NK-92 (cell line): ENCODE results near the gene LIG1.
"Not testable (repeated sequence)": the region's sequence is repeated elsewhere in the genome, so short reads cannot be mapped to it uniquely, and the experiment has no call there.

ENCODE experiments used
- DNase-seq: peaks from one replicate; lab custom pipeline; 2025; ENCODE audit not compliant: unreplicated experiment; lab: John Stamatoyannopoulos, UW

LIG1 gene

DNA sequence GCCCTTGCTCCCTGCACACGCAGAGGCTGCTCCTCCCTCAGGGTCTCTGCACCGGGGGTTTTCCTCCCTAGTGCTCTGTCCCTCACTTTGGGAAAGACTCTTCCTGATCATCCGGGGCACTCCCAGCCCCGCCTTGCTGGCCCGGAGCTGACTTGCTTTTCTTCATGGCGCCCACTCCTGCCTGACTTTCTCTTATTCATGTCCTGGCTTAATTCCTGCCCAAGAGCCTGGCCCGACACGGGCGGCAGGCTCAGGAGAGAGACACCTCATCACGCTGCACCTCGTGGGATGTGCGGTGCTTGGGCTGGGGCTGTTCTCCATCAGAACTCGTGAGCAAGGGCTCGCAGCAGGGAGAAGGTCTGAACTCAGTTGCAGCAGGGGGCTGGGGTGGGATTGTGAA is 47.7 kb downstream of the LIG1 start:
- DNase-seq: no peak

DNA sequence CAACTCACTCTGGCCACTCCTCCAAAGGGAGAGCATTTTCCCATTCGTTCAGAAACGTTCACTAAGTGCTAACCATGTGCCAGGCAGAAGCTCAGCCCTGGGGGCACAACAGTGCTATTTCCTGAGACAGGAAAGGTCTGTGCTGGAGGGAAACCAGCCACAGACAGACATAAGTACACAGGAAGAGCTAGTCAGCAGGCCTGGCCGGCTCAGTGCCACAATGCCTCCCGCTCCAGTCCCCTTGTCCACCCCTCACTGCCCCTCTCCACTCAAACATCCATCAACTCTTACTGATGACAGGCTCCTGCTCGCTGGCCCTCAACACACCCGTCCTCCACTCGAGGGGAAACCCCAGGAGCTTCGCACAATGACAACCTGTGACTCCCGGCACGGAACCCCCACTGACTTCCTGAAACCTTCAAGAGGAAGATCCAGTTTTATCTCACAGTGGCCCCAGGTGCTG is 48.2 kb downstream of the LIG1 start:
- DNase-seq: no peak

DNA sequence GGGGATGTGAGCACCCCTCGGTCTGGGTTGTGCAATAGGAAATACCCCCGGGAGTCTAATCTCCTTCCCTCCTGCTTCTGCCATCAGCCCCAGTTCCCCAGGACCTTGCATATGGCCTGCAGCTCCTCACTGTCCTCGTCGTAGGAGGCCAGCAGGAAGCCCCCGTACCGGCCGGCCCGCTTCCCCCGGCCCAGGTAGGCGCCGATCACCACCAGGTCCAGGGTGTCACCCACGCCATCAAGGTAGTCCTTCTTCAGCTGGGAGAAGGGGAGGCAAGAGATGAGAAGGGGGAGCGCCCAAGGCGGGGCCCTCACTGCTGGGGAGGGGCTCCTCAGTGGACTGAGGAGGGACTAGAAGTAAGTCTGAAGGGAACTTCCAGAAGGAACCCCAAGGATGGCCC is 49.1 kb downstream of the LIG1 start:
- no peak for DNase-seq

DNA sequence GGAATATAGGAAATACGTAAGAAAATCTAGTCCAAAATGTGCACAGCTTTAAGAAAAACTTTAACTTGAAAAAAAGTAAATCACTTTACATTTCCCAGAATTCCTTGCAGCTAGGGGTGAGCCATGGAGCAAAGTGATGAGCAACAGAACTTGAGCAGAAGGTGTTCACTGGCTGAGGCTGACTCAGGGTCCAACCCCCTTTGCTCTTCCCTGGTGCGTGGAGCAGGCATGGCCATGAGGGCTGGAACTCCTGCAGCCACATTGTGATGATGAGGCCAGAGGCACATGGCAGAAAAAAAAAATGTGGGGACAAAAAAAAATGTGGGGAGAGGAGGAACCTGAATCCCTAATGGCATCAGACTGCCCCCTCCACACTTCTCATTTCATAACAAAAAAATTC is 49.6 kb downstream of the LIG1 start:
- no peak for DNase-seq

DNA sequence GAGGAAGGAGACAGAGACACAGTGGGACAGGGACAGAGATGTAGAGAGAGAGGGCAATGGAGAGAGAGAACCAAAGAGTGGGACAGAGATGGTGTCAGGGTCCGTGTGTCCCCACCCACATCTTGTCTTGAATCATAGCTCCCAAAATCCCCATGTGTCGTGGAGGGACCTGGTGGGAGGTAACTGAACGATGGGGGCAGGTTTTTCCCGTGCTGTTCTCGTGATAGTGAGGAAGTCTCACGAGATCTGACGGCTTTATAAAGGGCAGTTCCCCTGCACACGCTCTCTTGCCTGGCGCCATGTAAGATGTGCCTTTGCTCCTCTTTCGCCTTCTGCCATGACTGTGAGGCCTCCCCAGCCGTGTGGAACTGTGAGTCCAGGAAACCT is 52.0 kb downstream of the LIG1 start:
- no peak for DNase-seq

DNA sequence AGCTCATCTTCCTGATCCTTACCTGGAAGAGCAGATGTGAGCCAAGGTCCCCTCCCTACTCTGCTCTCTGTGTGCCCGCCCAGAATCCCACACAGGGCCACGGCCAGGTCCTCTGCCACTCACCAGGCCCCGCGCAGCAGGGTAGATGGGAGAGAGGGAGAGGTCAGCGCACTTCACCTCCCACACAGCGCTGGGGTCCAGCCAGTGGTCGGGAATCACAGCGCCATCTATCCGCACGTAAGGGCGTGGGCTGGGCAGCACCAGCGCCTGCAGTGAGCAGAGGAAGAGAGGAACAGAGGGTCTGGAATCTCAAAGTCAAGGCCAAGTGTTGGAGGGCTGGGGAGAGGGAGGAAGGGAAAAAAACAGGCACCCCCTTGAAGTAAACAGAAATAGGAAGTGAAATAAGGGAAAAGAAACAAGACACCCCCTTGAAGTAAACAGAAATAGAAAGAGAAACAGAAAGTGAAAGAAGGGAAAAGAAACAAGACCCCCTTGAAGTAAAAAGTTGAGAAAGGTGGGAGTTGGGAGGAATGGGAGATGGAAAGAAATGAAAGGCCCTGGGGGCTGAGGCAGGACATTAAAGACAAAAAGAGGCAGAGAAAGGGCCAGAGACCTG is 52.5 kb downstream of the LIG1 start:
- no peak for DNase-seq

DNA sequence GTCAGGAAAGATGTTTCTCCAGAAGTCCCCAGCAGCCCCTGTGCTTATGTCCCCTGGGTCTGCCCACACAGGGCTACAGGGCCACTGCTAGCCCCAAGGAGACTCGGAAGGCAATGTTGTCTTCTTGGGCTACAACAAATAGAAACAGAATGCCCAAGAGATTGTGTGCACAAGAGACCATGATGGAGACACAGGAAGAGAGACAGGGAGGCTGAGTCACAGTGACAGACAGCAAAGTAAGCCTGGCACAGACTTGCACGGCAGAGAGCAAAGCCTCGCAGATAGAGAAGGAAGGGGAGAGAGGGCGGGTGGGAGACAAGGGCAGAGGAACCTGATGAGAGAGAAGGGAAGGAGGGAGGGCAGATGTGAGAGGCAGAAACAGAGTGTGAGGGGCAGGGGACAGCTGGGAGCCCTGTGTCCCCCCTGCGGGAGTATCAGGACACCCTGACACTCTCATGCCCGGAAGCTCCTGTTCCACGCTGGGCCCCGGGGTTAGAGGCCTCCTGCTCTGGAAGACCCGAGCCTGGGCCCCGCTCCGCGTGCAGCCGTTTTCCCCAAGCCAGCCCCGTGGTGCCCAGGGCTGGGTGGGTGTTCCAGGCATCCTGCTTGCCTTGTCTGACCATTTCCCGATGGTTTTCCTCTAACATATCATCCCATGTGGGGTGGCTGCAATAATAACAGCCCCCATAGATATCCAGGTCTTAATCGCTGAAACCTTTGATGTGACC is 56.8 kb downstream of the LIG1 start:
- no peak for DNase-seq

DNA sequence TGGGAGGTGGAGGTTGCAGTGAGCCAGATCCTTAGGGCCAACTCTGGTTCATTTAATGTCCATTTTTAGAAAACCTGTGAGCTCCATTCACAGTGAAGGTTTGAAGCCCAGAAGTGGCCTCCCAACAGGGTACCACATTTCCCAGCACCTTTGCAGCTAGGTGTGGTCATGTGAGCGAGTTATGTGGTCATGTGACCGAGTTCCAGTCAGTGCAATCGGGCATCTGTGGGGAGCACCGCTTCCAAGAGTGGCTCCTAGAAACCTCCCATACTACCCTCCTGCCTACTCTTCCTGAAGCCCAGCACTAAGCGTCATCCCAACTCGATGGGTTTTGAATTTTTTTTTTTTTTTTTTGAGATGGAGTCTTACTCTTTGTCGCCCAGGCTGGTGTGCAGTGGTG is 58.9 kb downstream of the LIG1 start:
- no peak for DNase-seq

DNA sequence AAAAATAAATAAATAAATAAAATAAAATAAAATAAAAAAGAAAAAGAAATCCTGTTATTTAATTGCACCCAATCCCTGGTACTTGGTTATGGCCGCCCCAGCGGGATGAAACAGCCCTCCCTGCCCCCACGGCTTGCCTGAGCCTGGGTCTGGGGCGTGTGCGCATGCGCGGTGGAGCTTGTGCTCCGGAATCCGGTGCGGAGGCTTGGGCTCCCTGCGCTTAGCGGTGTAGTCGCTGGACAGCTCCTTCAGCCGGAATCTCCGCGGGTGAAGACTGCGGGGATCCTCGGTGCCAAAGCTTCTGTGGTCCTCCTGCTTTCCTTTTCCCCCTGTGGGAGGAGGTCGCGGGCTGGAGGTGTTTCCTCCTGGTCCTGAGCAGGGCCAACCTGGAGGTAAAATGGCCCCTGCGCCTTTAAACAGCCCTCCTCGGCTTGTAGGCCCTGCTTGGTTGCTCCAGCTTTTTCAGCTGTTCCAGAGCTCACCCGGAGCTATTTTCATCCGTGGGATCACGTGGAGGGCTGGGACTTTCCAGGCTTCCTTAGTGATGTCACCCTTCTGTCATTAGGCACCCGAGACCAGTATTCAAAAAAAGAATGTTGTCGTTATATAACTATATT is 59.7 kb downstream of the LIG1 start, which contains the start of gene PLA2G4C:
TSS of gene PLA2G4C (minus strand) at position 468 of the 617 bp plus-strand sequence. CDS start 4,288 bp downstream, outside the sequence.
- no peak for DNase-seq

DNA sequence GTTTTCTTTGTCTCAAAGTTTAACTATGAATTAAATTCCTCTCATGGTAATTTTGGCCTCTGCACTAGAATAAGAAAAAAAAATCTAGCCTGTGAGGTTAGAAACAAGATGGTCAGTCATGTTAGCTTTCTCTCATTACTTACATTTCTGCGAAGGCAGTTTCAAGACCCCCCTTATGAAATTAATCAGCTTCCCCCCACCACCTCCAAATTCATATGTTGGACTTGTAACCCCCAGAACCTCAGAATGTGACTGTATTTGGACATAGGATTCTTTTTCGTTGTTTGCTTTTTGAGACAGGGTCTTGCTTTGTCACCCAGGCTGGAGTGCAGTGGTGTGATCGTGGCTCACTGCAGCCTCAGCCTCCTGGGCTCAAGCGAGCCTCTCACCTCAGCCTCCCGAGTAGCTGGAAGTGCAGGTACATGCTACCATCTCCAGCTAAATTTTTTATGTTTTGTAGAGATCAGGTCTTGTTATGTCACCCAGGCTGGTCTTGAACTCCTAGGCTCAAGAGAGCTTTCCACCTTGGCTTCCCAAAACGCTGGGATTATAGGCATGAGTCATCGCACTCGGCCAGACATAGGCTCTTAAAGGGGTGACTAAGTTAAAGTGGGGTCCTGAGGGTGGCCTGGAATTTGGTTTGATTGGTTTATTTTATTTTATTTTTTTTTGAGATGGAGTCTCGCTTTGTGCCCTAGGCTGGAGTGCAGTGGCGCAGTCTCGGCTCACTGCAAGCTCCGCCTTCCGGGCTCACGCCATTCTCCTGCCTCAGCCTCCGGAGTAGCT is 61.0 kb downstream of the LIG1 start:
- no peak for DNase-seq

DNA sequence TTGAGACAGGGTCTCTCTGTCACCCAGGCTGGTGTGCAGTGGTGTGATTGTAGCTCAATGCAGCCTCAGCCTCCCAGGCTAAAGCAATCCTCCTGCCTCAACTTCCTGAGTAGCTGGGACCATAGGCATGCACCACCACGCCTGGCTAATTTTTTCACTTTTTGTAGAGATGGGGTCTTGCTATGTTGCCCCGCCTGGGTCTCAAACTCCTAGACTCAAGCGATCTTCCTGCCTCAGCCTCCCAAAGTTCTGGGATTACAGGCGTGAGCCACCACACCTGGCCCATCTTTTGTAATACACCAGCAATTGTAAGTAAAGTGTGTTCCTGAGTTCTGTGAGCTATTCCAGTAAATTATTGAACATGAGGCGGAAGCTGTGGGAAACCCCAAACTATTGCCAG is 66.2 kb downstream of the LIG1 start:
- DNase-seq: no peak

DNA sequence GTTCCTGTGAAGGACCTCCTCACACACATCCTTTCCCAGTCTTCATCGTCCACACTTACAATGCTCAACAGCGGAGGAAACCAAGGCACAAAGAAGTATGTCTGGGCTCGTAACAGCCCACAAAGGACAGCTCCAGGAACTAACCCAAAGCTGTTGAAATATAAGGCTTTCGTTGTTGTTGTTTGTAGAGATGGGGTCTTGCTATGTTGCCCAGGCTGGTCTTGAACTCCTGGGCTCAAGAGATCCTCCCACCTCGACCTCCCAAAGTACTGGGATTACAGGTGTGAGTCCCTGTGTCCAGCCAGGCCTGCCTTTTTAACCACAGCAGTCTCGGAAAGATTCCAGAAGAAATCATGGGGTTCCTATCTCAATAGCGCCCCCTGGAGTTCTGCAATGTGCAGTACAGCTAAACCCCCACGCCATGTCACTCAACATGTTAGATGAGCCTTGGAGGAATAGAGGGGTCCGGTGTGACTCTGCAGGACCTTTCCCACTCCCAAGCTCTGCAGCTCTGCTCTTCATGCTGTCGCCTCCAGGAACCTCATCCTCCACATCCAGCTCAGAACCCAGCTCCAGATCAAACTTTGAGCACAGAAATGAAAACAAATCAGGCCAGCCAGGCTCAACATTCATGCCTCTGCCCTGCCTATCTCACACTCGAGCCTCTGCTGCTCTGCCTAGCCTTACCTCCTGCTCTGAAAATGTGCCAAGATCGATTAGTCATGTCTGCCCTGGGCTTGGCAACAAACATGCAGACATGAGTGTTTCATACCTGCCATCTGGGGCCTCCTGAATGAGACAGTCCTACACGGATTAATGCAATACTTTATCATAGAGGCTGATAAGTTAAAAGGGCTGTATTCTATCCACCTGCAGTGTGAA is 67.0 kb downstream of the LIG1 start:
- no peak for DNase-seq

DNA sequence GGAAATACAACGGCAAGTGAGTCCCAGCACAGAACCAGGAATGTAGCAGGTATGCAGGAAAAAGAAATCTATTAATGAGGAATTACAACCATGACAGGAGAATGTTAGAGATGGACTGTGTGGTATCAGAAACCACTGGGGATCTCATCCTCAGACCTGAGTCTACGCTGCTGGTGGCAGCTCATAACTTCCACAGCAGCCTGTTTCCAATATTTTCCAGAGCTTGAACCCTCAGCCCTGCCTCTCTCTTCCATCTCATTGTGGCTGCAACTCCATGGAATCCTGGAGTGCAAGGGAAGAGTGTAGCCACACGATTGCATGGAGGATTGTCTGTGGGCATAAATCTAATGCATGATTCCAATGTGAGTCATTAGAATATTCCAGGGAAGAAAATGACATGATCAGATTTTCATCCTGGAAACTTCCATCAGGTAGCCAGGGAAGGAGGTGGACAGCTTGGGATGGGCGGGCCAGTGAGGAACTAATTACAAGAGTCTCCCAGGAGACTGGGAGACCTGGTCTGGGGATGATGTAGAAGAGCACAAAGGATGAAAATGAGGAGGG is 74.5 kb downstream of the LIG1 start:
- no peak for DNase-seq

DNA sequence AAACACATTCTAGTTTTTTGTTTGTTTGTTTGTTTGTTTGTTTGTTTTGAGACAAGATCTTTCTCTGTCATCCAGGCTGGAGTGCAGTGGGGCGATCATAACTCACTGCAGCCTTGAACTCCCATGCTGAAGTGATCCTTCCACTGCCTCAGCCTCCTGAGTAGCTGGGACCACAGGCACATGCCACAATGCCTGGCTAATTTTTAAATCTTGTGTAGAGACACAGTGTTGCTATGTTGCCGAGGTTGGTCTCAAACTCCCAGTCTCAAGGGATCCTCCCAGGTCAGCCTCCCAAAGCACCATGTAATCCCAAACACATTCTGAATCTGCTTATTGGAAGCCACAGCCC is 75.3 kb downstream of the LIG1 start:
- DNase-seq: no peak

DNA sequence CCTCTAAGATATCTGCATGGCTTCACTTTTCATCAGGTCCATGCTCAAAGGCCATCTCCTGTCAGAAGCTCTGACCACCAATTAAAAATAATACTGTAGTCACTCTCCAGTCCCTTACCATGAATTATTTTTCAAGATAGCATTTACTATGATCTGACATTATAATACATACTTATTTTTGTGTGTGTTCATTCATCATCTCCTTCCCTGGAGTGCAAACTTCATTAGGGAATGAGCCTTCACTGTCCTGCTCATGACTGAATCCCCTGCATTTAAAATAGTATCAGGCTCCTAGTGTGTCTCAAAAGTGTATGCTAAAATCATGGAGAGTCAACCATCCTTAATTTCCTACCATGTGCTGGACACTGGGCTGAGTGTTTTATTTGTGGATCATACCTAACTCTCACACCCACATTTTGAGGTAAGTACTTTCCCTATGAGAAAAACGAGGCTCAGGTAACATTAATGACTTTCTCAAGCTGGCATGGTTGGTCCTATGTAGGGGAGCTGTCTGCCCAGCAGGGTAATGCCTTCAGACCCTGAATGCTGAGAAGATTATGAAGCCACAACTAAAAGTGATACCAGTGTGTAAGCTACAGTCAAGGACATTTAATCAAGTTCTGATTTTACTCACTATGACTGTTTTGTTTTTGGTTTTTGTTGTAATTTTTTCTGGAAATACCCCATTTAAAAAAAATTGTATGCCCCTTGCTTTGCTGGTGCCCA is 75.9 kb downstream of the LIG1 start:
- DNase-seq: no peak

DNA sequence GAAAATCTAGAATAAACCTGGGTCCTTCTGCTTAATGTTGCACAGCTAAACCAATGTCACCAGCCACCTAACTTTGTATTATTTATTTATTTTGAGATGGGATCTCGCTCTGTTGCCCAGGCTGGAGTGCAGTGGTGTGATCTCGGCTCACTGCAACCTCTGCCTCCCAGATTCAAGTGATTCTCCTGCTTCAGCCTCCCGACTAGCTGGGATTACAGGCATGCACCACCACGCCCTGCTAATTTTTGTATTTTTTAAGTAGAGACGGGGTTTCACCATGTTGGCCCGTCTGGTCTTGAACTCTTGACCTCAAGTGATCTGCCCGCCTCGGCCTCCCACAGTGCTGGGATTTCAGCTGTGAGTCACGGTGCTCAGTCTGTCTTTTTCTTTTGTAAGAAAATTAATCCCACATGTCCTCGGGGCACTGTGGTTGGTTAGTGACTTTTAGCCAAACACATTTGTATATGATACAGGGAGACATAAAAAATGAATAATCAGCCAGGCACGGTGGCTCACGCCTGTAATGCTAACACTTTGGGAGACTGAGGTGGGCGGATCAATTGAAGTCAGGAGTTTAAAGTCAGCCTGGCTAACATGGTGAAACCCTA is 78.9 kb downstream of the LIG1 start:
- not testable (repeated sequence) for DNase-seq

DNA sequence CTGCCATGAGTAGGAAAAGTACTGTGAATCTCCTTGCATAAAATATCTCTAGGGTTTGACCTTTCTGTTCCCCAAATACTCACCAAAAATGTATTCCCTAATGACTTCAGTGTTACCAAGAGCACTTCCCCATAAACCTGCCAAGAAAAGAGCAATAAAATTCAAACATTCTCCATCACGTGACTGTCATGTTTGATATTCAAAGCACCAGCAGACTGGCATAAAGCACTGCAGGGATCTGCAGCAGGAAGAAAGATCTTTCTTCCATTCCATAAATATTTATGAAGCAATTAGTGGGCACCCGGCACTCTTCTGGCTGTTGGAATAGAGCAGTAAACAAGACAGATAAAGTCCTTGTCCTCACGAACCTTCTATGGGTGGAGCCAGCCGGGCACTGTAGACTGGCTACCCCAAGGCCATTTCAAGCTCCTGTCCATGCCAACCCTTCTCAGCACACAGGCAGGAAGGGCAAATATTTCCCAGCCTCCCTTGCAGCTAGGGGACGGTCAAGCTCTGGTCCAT is 79.8 kb downstream of the LIG1 start:
- no peak for DNase-seq

DNA sequence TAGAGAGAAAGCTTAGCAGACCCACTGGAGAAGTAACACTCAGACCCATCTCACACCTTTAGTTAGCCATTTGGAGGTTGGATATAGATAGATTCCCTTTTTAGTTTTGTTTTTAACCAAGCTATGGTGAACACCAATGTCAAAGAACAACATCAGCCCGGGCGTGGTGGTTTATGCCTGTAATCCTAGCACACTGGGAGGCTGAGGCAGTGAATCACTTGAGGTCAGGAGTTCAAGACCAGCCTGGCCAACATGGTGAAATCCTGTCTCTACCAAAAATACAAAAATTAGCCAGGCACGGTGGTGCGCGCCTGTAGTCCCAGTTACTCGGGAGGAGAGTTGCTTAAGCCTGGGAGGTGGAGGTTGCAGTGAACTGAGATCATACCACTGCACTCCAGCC is 81.2 kb downstream of the LIG1 start:
- not testable (repeated sequence) for DNase-seq
